GM23338 (cell line): ENCODE measurements around the gene HACD2. TPM values are rescaled to one million over a fixed set of nuclear protein-coding genes. Genes with fewer than 3 reads are reported as not detected.

ENCODE experiments used
- ATAC-seq: fragments of 200-7000 bp; cut with Tn5 transposase; 3 replicates; pipeline ENCODE4 v1.9.1; 2020
- DNase-seq: peaks from one replicate; pipeline ENCODE4 v3.0.0-alpha.2; 2015; ENCODE audit warnings: low spot score
- H2AFZ ChIP-seq: fragments of 200-600 bp; sonication (generic); 2 replicates; pipeline ENCODE4 v1.8.0; 2016; ENCODE audit warnings: antibody characterized with exemption, mild to moderate bottlenecking, moderate library complexity
- H3F3A ChIP-seq: fragments of 200-600 bp; sonication (generic); replicated peaks from 2 replicates; pipeline ENCODE4 v1.8.0; 2017; ENCODE audit warnings: antibody characterized with exemption, mixed run types, low read depth
- H3K27ac ChIP-seq: fragments of 200-600 bp; sonication (generic); 2 replicates; pipeline ENCODE4 v1.6.1; 2016; ENCODE audit warnings: low read depth
- H3K27me3 ChIP-seq: fragments of 200-600 bp; sonication (generic); 2 replicates; pipeline ENCODE4 v1.8.0; 2016; ENCODE audit warnings: mild to moderate bottlenecking, mixed run types, moderate library complexity; ENCODE audit not compliant: insufficient read depth
- H3K36me3 ChIP-seq: fragments of 200-600 bp; sonication (generic); 2 replicates; pipeline ENCODE4 v1.8.0; 2016; ENCODE audit warnings: mild to moderate bottlenecking; ENCODE audit not compliant: insufficient read depth
- H3K4me1 ChIP-seq: fragments of 200-600 bp; sonication (generic); 2 replicates; pipeline ENCODE4 v1.8.0; 2016; ENCODE audit warnings: mild to moderate bottlenecking, moderate library complexity; ENCODE audit not compliant: insufficient read depth
- H3K4me2 ChIP-seq: fragments of 200-600 bp; sonication (generic); 2 replicates; pipeline ENCODE4 v1.7.1; 2017; ENCODE audit warnings: mixed run types
- H3K4me3 ChIP-seq: fragments of 200-600 bp; sonication (generic); 2 replicates; pipeline ENCODE4 v1.6.1; 2016; ENCODE audit warnings: mixed run types
- H3K79me2 ChIP-seq: fragments of 200-600 bp; sonication (generic); replicated peaks from 2 replicates; pipeline ENCODE4 v1.8.0; 2017; ENCODE audit warnings: mild to moderate bottlenecking; ENCODE audit not compliant: insufficient read depth
- H3K9me2 ChIP-seq: fragments of 200-600 bp; sonication (generic); 2 replicates; pipeline ENCODE4 v1.8.0; 2017; ENCODE audit not compliant: insufficient read depth
- H4K20me1 ChIP-seq: fragments of 200-600 bp; sonication (generic); replicated peaks from 2 replicates; pipeline ENCODE4 v1.8.0; 2017; ENCODE audit warnings: mild to moderate bottlenecking; ENCODE audit not compliant: insufficient read depth
- H3K27ac Mint-ChIP-seq: 2 replicates; pipeline ENCODE4 v1.8.0; 2020; ENCODE audit warnings: inconsistent platforms, mild to moderate bottlenecking, moderate library complexity, mixed read lengths
- H3K27me3 Mint-ChIP-seq: 3 replicates; pipeline ENCODE4 v1.8.0; 2022; ENCODE audit warnings: low read depth, mild to moderate bottlenecking, moderate library complexity, mixed read lengths, inconsistent platforms; ENCODE audit not compliant: insufficient read depth, poor library complexity
- H3K36me3 Mint-ChIP-seq: 3 replicates; pipeline ENCODE4 v1.8.0; 2021; ENCODE audit warnings: low read depth, mild to moderate bottlenecking, inconsistent platforms, moderate library complexity, mixed read lengths
- H3K4me1 Mint-ChIP-seq: 3 replicates; pipeline ENCODE4 v1.8.0; 2020; ENCODE audit warnings: mild to moderate bottlenecking, inconsistent platforms, mixed read lengths
- H3K4me3 Mint-ChIP-seq: 3 replicates; pipeline ENCODE4 v1.8.0; 2021; ENCODE audit warnings: moderate library complexity, mild to moderate bottlenecking, inconsistent platforms, mixed read lengths
- H3K9me3 Mint-ChIP-seq: 3 replicates; pipeline ENCODE4 v1.8.0; 2020; ENCODE audit warnings: moderate library complexity, mild to moderate bottlenecking, inconsistent platforms, mixed read lengths
- CREB1 ChIP-seq: fragments of 250-450 bp; sonication (Bioruptor Pico); IDR thresholded peaks from 2 replicates; pipeline ENCODE4 v1.5.0; 2020; ENCODE audit warnings: low read depth, mild to moderate bottlenecking, moderate library complexity
- CTCF ChIP-seq, 2 experiments: fragments of 200-600 bp in 1 of 2; sonication (generic) in 1 of 2; conservative IDR thresholded peaks; 2 replicates each; pipeline versions ENCODE4 v1.5.1 to v1.6.1; 2016 to 2017; ENCODE audit warnings: antibody characterized with exemption in 2 of 2, low read depth in 2 of 2, mild to moderate bottlenecking in 2 of 2, moderate library complexity in 1 of 2
- EZH2 ChIP-seq: fragments of 200-600 bp; sonication (generic); IDR thresholded peaks from one replicate; pipeline ENCODE4 v1.8.0; 2017; ENCODE audit warnings: antibody characterized with exemption, mild to moderate bottlenecking, low read depth; ENCODE audit not compliant: unreplicated experiment
- EZH2phosphoT487 ChIP-seq: fragments of 200-600 bp; sonication (generic); IDR thresholded peaks from one replicate; pipeline ENCODE4 v1.8.1; 2018; ENCODE audit warnings: antibody characterized with exemption; ENCODE audit not compliant: unreplicated experiment
- JUNB ChIP-seq: IDR thresholded peaks from one replicate; pipeline ENCODE4 v1.6.1; 2016; ENCODE audit warnings: antibody characterized with exemption; ENCODE audit not compliant: unreplicated experiment
- NANOG ChIP-seq: IDR thresholded peaks from 2 replicates; pipeline ENCODE4 v1.6.1; 2016; ENCODE audit warnings: antibody characterized with exemption, borderline replicate concordance
- POLR2AphosphoS5 ChIP-seq: IDR thresholded peaks from 2 replicates; pipeline ENCODE4 v1.6.1; 2016; ENCODE audit warnings: antibody characterized with exemption, low read depth
- STAT1 ChIP-seq: IDR thresholded peaks from one replicate; pipeline ENCODE4 v1.6.1; 2016; ENCODE audit warnings: antibody characterized with exemption; ENCODE audit not compliant: unreplicated experiment
- ZNF114 ChIP-seq: fragments of 250-450 bp; sonication (Bioruptor Pico); IDR thresholded peaks from 2 replicates; pipeline ENCODE4 v1.5.0; 2020; ENCODE audit warnings: mild to moderate bottlenecking, moderate library complexity
- ZNF331 ChIP-seq: fragments of 250-450 bp; sonication (Bioruptor Pico); IDR thresholded peaks from 2 replicates; pipeline ENCODE4 v1.5.0; 2020; ENCODE audit warnings: low read depth, mild to moderate bottlenecking, moderate library complexity
- ZNF462 ChIP-seq: fragments of 250-450 bp; sonication (Bioruptor Pico); IDR thresholded peaks from 2 replicates; pipeline ENCODE4 v1.5.0; 2020; ENCODE audit warnings: mild to moderate bottlenecking, moderate library complexity
- polyA plus RNA-seq: library from polyadenylated mRNA; unstranded; fragments of >200 nt; fragmentation: Nextera tagmentation; extraction: Ambion mirVana; gene quantifications from 2 replicates; pipeline ENCODE4 v1.2.1, GENCODE V29; 2016
- total RNA-seq: library from RNA; depleted of rRNA; stranded (reverse); fragments of >200 nt; shearing (Covaris generic); gene quantifications from 2 replicates; pipeline ENCODE4 v1.2.3, GENCODE V29; 2014
- TF ChIP-seq, protein P1 (sequence below): IDR thresholded peaks from one replicate; pipeline ENCODE4 v1.6.1; 2018; ENCODE audit warnings: antibody characterized with exemption; ENCODE audit not compliant: unreplicated experiment
- TF ChIP-seq, protein P2 (sequence below): IDR thresholded peaks from 2 replicates; pipeline ENCODE4 v1.6.1; 2016; ENCODE audit warnings: antibody characterized with exemption

HACD2 gene
- total and polyA plus RNA-seq, 2 experiments from 2014 or later, result 13.4 to 31.5 TPM

GRCh38 chr3:123568875-123569274, 16.0 kb downstream of the HACD2 start:
- H3K79me2 ChIP-seq, result no peaks in the 10 kb centered on the region; the same call in 1 of the 2 replicates
- no peak overlapping the region for H2AFZ ChIP-seq
- H3K27me3 Mint-ChIP-seq, result no peaks in the 10 kb centered on the region
- no peak overlapping the region for H3K27ac ChIP-seq
- no peaks in the 10 kb centered on the region for H3K27me3 ChIP-seq
- H3K9me2 ChIP-seq, result no peaks in the 10 kb centered on the region
- H4K20me1 ChIP-seq, result no peaks in the 10 kb centered on the region
- peaks cover 3% of the 10 kb centered on the region; the same call in 1 of the 3 replicates for H3K36me3 Mint-ChIP-seq
- H3K27ac Mint-ChIP-seq, result no peak overlapping the region
- no peak for ATAC-seq
- TF ChIP-seq JUNB, result no peak
- no peak for TF ChIP-seq CTCF (conservative IDR thresholded peaks at IDR 0.05; ENCODE audit: low read depth in 2 of 2)
- TF ChIP-seq EZH2phosphoT487, result no peak
- TF ChIP-seq, protein P1, sequence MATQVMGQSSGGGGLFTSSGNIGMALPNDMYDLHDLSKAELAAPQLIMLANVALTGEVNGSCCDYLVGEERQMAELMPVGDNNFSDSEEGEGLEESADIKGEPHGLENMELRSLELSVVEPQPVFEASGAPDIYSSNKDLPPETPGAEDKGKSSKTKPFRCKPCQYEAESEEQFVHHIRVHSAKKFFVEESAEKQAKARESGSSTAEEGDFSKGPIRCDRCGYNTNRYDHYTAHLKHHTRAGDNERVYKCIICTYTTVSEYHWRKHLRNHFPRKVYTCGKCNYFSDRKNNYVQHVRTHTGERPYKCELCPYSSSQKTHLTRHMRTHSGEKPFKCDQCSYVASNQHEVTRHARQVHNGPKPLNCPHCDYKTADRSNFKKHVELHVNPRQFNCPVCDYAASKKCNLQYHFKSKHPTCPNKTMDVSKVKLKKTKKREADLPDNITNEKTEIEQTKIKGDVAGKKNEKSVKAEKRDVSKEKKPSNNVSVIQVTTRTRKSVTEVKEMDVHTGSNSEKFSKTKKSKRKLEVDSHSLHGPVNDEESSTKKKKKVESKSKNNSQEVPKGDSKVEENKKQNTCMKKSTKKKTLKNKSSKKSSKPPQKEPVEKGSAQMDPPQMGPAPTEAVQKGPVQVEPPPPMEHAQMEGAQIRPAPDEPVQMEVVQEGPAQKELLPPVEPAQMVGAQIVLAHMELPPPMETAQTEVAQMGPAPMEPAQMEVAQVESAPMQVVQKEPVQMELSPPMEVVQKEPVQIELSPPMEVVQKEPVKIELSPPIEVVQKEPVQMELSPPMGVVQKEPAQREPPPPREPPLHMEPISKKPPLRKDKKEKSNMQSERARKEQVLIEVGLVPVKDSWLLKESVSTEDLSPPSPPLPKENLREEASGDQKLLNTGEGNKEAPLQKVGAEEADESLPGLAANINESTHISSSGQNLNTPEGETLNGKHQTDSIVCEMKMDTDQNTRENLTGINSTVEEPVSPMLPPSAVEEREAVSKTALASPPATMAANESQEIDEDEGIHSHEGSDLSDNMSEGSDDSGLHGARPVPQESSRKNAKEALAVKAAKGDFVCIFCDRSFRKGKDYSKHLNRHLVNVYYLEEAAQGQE, result no peak
- TF ChIP-seq STAT1, result no peak
- TF ChIP-seq, protein P2, sequence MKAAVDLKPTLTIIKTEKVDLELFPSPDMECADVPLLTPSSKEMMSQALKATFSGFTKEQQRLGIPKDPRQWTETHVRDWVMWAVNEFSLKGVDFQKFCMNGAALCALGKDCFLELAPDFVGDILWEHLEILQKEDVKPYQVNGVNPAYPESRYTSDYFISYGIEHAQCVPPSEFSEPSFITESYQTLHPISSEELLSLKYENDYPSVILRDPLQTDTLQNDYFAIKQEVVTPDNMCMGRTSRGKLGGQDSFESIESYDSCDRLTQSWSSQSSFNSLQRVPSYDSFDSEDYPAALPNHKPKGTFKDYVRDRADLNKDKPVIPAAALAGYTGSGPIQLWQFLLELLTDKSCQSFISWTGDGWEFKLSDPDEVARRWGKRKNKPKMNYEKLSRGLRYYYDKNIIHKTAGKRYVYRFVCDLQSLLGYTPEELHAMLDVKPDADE, result no peak
- no peak for TF ChIP-seq ZNF114
- TF ChIP-seq ZNF462, result no peak
- TF ChIP-seq EZH2, result no peak
- TF ChIP-seq POLR2AphosphoS5, result no peak
- no peak for TF ChIP-seq ZNF331
- no peak for TF ChIP-seq NANOG
- no peak for TF ChIP-seq CREB1 (CRISPR knock-in tag)
- H3K4me1 ChIP-seq, result 0 out of 2 replicates have a peak, but pooled peaks cover 5% of the 10 kb centered on the region
- H3K4me3 Mint-ChIP-seq, result no peak overlapping the region
- no peaks in the 10 kb centered on the region for H3K9me3 Mint-ChIP-seq
- H3K36me3 ChIP-seq, result no peaks in the 10 kb centered on the region
- no peak overlapping the region for H3K4me2 ChIP-seq
- DNase-seq, result no peak
- peaks cover 20% of the 10 kb centered on the region for H3K4me1 Mint-ChIP-seq
- no peaks in the 10 kb centered on the region for H3F3A ChIP-seq
- no peak overlapping the region for H3K4me3 ChIP-seq
